HEK293 (cell line): ENCODE data around the gene SGMS1.

Experiments
- FEZF1 ChIP-seq: fragments of 450-650 bp; formaldehyde crosslinking; IDR thresholded peaks from 2 replicates; pipeline ENCODE4 v1.5.1; 2016; ENCODE audit warnings: missing biosample characterization, missing genetic modification characterization
- GLI4 ChIP-seq: fragments of 450-650 bp; formaldehyde crosslinking; IDR thresholded peaks from 2 replicates; pipeline ENCODE4 v1.5.1; 2016; ENCODE audit warnings: missing biosample characterization, missing genetic modification characterization
- GLIS2 ChIP-seq: fragments of 450-650 bp; formaldehyde crosslinking; IDR thresholded peaks from 2 replicates; pipeline ENCODE4 v1.5.1; 2016; ENCODE audit warnings: missing biosample characterization, missing genetic modification characterization
- INSM2 ChIP-seq: fragments of 450-650 bp; formaldehyde crosslinking; IDR thresholded peaks from 2 replicates; pipeline ENCODE4 v1.5.1; 2016; ENCODE audit warnings: missing biosample characterization, missing genetic modification characterization
- KLF1 ChIP-seq: fragments of 450-650 bp; formaldehyde crosslinking; IDR thresholded peaks from 2 replicates; pipeline ENCODE4 v1.5.1; 2016; ENCODE audit warnings: missing biosample characterization, missing genetic modification characterization
- PRDM6 ChIP-seq: fragments of 450-650 bp; formaldehyde crosslinking; IDR thresholded peaks from 2 replicates; pipeline ENCODE4 v1.5.1; 2017; ENCODE audit warnings: missing biosample characterization, missing genetic modification characterization
- SP7 ChIP-seq: fragments of 450-650 bp; formaldehyde crosslinking; IDR thresholded peaks from 2 replicates; pipeline ENCODE4 v1.5.1; 2016; ENCODE audit warnings: missing biosample characterization, missing genetic modification characterization
- TCF7L2 ChIP-seq: IDR thresholded peaks from 2 replicates; pipeline ENCODE4 v1.6.1; 2011; ENCODE audit warnings: low read depth, mild to moderate bottlenecking, inconsistent platforms, low read length, moderate library complexity, borderline replicate concordance
- WT1 ChIP-seq: fragments of 450-650 bp; formaldehyde crosslinking; IDR thresholded peaks from 2 replicates; pipeline ENCODE4 v1.5.1; 2016; ENCODE audit warnings: missing biosample characterization, missing genetic modification characterization
- YY1 ChIP-seq: fragments of 450-650 bp; formaldehyde crosslinking; IDR thresholded peaks from 2 replicates; pipeline ENCODE4 v1.5.1; 2018; ENCODE audit warnings: missing biosample characterization, missing genetic modification characterization
- ZBTB1 ChIP-seq: fragments of 450-650 bp; formaldehyde crosslinking; IDR thresholded peaks from 2 replicates; pipeline ENCODE4 v1.5.1; 2016; ENCODE audit warnings: missing biosample characterization, missing genetic modification characterization
- ZBTB21 ChIP-seq: fragments of 450-650 bp; formaldehyde crosslinking; IDR thresholded peaks from 2 replicates; pipeline ENCODE4 v1.5.1; 2017; ENCODE audit warnings: missing biosample characterization, missing genetic modification characterization
- ZBTB49 ChIP-seq: fragments of 450-650 bp; formaldehyde crosslinking; IDR thresholded peaks from 2 replicates; pipeline ENCODE4 v1.5.1; 2016; ENCODE audit warnings: missing biosample characterization, missing genetic modification characterization, low read depth
- ZIC2 ChIP-seq: fragments of 450-650 bp; formaldehyde crosslinking; IDR thresholded peaks from 2 replicates; pipeline ENCODE4 v1.5.1; 2016; ENCODE audit warnings: missing biosample characterization, missing genetic modification characterization
- ZNF10 ChIP-seq: fragments of 450-650 bp; formaldehyde crosslinking; IDR thresholded peaks from 2 replicates; pipeline ENCODE4 v1.5.1; 2017; ENCODE audit warnings: missing biosample characterization, missing genetic modification characterization
- ZNF169 ChIP-seq: fragments of 450-650 bp; formaldehyde crosslinking; IDR thresholded peaks from 2 replicates; pipeline ENCODE4 v1.5.1; 2016; ENCODE audit warnings: missing biosample characterization, missing genetic modification characterization
- ZNF202 ChIP-seq: fragments of 450-650 bp; formaldehyde crosslinking; IDR thresholded peaks from 2 replicates; pipeline ENCODE4 v1.5.1; 2016; ENCODE audit warnings: missing biosample characterization, missing genetic modification characterization, borderline replicate concordance
- ZNF239 ChIP-seq: fragments of 450-650 bp; formaldehyde crosslinking; IDR thresholded peaks from 2 replicates; pipeline ENCODE4 v1.5.1; 2016; ENCODE audit warnings: missing biosample characterization, missing genetic modification characterization
- ZNF248 ChIP-seq: fragments of 450-650 bp; formaldehyde crosslinking; IDR thresholded peaks from 2 replicates; pipeline ENCODE4 v1.5.1; 2017; ENCODE audit warnings: missing biosample characterization, missing genetic modification characterization
- ZNF26 ChIP-seq: fragments of 450-650 bp; formaldehyde crosslinking; IDR thresholded peaks from 2 replicates; pipeline ENCODE4 v1.5.1; 2016; ENCODE audit warnings: missing biosample characterization, missing genetic modification characterization
- ZNF302 ChIP-seq: fragments of 450-650 bp; formaldehyde crosslinking; IDR thresholded peaks from 2 replicates; pipeline ENCODE4 v1.5.1; 2016; ENCODE audit warnings: missing biosample characterization, missing genetic modification characterization, low read depth
- ZNF335 ChIP-seq: fragments of 450-650 bp; formaldehyde crosslinking; conservative IDR thresholded peaks from 2 replicates; pipeline ENCODE4 v1.5.1; 2016; ENCODE audit warnings: missing biosample characterization, missing genetic modification characterization
- ZNF423 ChIP-seq: fragments of 450-650 bp; formaldehyde crosslinking; IDR thresholded peaks from 2 replicates; pipeline ENCODE4 v1.5.1; 2016; ENCODE audit warnings: missing biosample characterization, missing genetic modification characterization
- ZNF48 ChIP-seq: fragments of 450-650 bp; formaldehyde crosslinking; IDR thresholded peaks from 2 replicates; pipeline ENCODE4 v1.5.1; 2016; ENCODE audit warnings: missing biosample characterization, missing genetic modification characterization
- ZNF501 ChIP-seq: fragments of 450-650 bp; formaldehyde crosslinking; IDR thresholded peaks from 2 replicates; pipeline ENCODE4 v1.5.1; 2016; ENCODE audit warnings: missing biosample characterization, missing genetic modification characterization
- ZNF521 ChIP-seq: fragments of 450-650 bp; formaldehyde crosslinking; IDR thresholded peaks from 2 replicates; pipeline ENCODE4 v1.5.1; 2017; ENCODE audit warnings: missing biosample characterization, mild to moderate bottlenecking, missing genetic modification characterization
- ZNF580 ChIP-seq: fragments of 450-650 bp; formaldehyde crosslinking; IDR thresholded peaks from 2 replicates; pipeline ENCODE4 v1.5.1; 2016; ENCODE audit warnings: missing biosample characterization, missing genetic modification characterization
- ZNF585B ChIP-seq: fragments of 450-650 bp; formaldehyde crosslinking; IDR thresholded peaks from 2 replicates; pipeline ENCODE4 v1.5.1; 2016; ENCODE audit warnings: missing biosample characterization, missing genetic modification characterization
- ZNF596 ChIP-seq: fragments of 450-650 bp; IDR thresholded peaks from 2 replicates; pipeline ENCODE4 v1.5.0; 2018; ENCODE audit warnings: missing biosample characterization, mild to moderate bottlenecking, missing genetic modification characterization, moderate library complexity
- ZNF600 ChIP-seq: fragments of 450-650 bp; formaldehyde crosslinking; IDR thresholded peaks from 2 replicates; pipeline ENCODE4 v1.5.1; 2016; ENCODE audit warnings: missing biosample characterization, missing genetic modification characterization
- ZNF626 ChIP-seq: fragments of 450-650 bp; sonication (Bioruptor Pico); formaldehyde crosslinking; IDR thresholded peaks from 2 replicates; pipeline ENCODE4 v1.5.1; 2018; ENCODE audit warnings: missing biosample characterization, missing genetic modification characterization, inconsistent platforms
- ZNF658 ChIP-seq: fragments of 450-650 bp; formaldehyde crosslinking; IDR thresholded peaks from 2 replicates; pipeline ENCODE4; 2016; ENCODE audit warnings: missing biosample characterization, missing genetic modification characterization
- ZNF664 ChIP-seq: fragments of 450-650 bp; formaldehyde crosslinking; IDR thresholded peaks from 2 replicates; pipeline ENCODE4 v1.5.1; 2016; ENCODE audit warnings: missing biosample characterization, missing genetic modification characterization
- ZNF776 ChIP-seq: fragments of 450-650 bp; formaldehyde crosslinking; IDR thresholded peaks from 2 replicates; pipeline ENCODE4 v1.5.0; 2017; ENCODE audit warnings: missing biosample characterization, missing genetic modification characterization, borderline replicate concordance
- ZNF792 ChIP-seq: fragments of 450-650 bp; formaldehyde crosslinking; IDR thresholded peaks from 2 replicates; pipeline ENCODE4 v1.5.1; 2016; ENCODE audit warnings: missing biosample characterization, missing genetic modification characterization
- ZSCAN16 ChIP-seq: fragments of 450-650 bp; formaldehyde crosslinking; IDR thresholded peaks from 2 replicates; pipeline ENCODE4 v1.5.1; 2016; ENCODE audit warnings: missing biosample characterization, missing genetic modification characterization

Gene SGMS1

GRCh38 chr10:50470798-50471582 lies 152.8 kb downstream of the SGMS1 start (continued):
- TF ChIP-seq ZBTB21 (tag by site-specific recombination) (no peak), ZNF501 (tag by site-specific recombination) (no peak), GLI4 (no peak), ZNF26 (tag by site-specific recombination) (no peak), ZNF48 (tag by site-specific recombination) (no peak), ZNF585B (no peak), ZNF626 (no peak), ZNF239 (tag by site-specific recombination) (no peak), KLF1 (tag by site-specific recombination) (no peak), TCF7L2 (0 out of 2 replicates have a peak, but pooled peaks have one; percentile 5), ZNF776 (tag by site-specific recombination) (no peak), ZBTB1 (no peak), ZNF792 (no peak), ZIC2 (tag by site-specific recombination) (no peak), ZNF658 (no peak), GLIS2 (tag by site-specific recombination) (no peak), YY1 (tag by site-specific recombination) (no peak), ZNF248 (tag by site-specific recombination) (no peak), ZNF521 (tag by site-specific recombination) (no peak), WT1 (tag by site-specific recombination) (peak; percentile 94), ZNF302 (tag by site-specific recombination) (no peak), INSM2 (tag by site-specific recombination) (no peak), FEZF1 (tag by site-specific recombination) (peak; percentile 69), ZNF596 (tag by site-specific recombination) (no peak), ZNF600 (tag by site-specific recombination) (0 out of 2 replicates have a peak, but pooled peaks have one; percentile 23), ZNF423 (tag by site-specific recombination) (no peak), ZBTB49 (tag by site-specific recombination) (no peak), ZNF664 (no peak), ZNF335 (tag by site-specific recombination) (no peak), ZSCAN16 (tag by site-specific recombination) (no peak), PRDM6 (peak; percentile 98), ZNF580 (tag by site-specific recombination) (no peak), ZNF10 (tag by site-specific recombination) (no peak), ZNF169 (no peak), ZNF202 (tag by site-specific recombination) (no peak), SP7 (tag by site-specific recombination) (no peak)
